ENCODE measurements around the gene DEF6.
"Not testable (repeated sequence)": the region's sequence is repeated elsewhere in the genome, so short reads cannot be mapped to it uniquely, and the experiment has no call there.

Gene DEF6

DNA sequence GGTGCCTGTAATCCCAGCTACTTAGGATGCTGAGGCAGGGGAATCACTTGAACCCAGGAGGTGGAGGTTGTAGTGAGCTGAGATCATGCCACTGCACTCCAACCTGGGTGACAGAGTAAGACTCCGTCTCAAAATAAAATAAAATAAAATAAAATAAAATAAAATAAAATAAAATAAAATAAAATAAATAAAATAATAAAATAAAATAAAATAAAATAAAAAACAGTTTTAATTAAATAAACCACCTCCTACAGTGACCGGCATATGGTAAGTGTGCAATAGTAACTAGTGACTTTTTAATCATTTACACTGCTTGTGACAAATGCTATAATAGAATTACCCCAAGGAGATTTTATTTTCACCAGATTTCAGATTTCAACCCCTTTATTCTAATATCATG lies 10.9 kb downstream of the DEF6 start:
- WGBS (ENCODE audit: extremely low coverage, insufficient coverage, low lambda C conversion rate), result no CpG with 5 or more reads among the region's 2 CpGs
- H3K4ac ChIP-seq (ENCODE audit: low read depth, low read length); H4K8ac ChIP-seq (ENCODE audit: low read depth, low read length); H2BK5ac ChIP-seq (ENCODE audit: low read length); H3K27ac ChIP-seq (ENCODE audit: low read depth, low read length); H3K4me3 ChIP-seq (ENCODE audit: low read length); H3K4me2 ChIP-seq (ENCODE audit: low read length); H2BK120ac ChIP-seq (ENCODE audit: low read depth, low read length); H4K5ac ChIP-seq (ENCODE audit: low read length); H3K4me1 ChIP-seq (ENCODE audit: control insufficient read depth, low read depth, low read length); H2BK15ac ChIP-seq (replicated peaks; ENCODE audit: low read depth); H3K36me3 ChIP-seq (ENCODE audit: control insufficient read depth, insufficient read depth, low read length); H3K27me3 ChIP-seq (ENCODE audit: insufficient read depth, low read length, poor library complexity); DNase-seq; H3K9ac ChIP-seq (ENCODE audit: low read length); H3K56ac ChIP-seq (ENCODE audit: low read length); H3K23ac ChIP-seq (ENCODE audit: low read length); H3K79me1 ChIP-seq (ENCODE audit: low read length); H2AK5ac ChIP-seq (ENCODE audit: low read length); H3K79me2 ChIP-seq (ENCODE audit: control insufficient read depth, insufficient read depth, low read length); H3K18ac ChIP-seq (ENCODE audit: low read length): not testable (repeated sequence)

DNA sequence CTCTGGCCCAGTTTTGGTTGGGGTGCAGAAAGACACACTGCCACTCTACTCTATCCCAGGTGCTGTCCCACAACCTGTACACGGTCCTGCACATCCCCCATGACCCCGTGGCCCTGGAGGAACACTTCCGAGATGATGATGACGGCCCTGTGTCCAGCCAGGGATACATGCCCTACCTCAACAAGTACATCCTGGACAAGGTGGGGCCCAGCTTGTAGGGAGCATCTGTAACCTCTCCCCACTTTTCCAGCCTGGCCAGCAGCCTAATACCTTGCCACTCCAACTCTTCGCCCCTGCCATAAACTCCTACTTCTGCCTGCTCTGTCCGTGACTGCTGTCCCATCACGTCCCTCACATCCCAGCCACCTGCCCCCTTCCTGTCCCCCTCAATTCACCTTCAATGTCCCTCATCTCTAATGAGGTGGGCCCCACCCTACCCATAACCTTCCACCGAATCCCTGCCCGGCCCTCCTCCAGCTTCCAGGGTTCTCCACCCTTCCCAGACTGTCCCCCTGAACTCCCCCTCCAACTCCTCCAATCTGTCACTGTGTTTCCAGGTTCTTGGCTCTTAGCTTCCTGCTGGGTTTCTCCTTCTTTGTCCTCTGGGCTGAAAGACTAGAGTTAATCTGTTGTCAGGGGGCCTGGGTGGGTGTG lies 12.1 kb downstream of the DEF6 start:
- Histone ChIP-seq H3K4ac (ENCODE audit: low read depth, low read length) (no peak overlapping the region), H2AK5ac (ENCODE audit: low read length) (no peak overlapping the region), H3K27ac (ENCODE audit: low read depth, low read length) (no peak overlapping the region), H3K4me2 (ENCODE audit: low read length) (no peak overlapping the region), H3K79me1 (ENCODE audit: low read length) (no peaks in the 10 kb centered on the region), H3K4me3 (ENCODE audit: low read length) (no peak overlapping the region), H3K36me3 (ENCODE audit: control insufficient read depth, insufficient read depth, low read length) (no peaks in the 10 kb centered on the region), H4K5ac (ENCODE audit: low read length) (no peak overlapping the region), H3K27me3 (ENCODE audit: insufficient read depth, low read length, poor library complexity) (no peaks in the 10 kb centered on the region), H3K56ac (ENCODE audit: low read length) (no peak overlapping the region), H4K8ac (ENCODE audit: low read depth, low read length) (no peak overlapping the region), H3K18ac (ENCODE audit: low read length) (no peak overlapping the region), H3K4me1 (ENCODE audit: control insufficient read depth, low read depth, low read length) (no peaks in the 10 kb centered on the region), H2BK15ac (replicated peaks; ENCODE audit: low read depth) (no peak overlapping the region), H3K23ac (ENCODE audit: low read length) (no peak overlapping the region), H3K79me2 (ENCODE audit: control insufficient read depth, insufficient read depth, low read length) (no peaks in the 10 kb centered on the region), H2BK5ac (ENCODE audit: low read length) (no peak overlapping the region), H3K9ac (ENCODE audit: low read length) (no peak overlapping the region), H2BK120ac (ENCODE audit: low read depth, low read length) (no peak overlapping the region)
- DNase-seq, result no peak
- no CpG with 5 or more reads among the region's 9 CpGs for WGBS (ENCODE audit: extremely low coverage, insufficient coverage, low lambda C conversion rate)

DNA sequence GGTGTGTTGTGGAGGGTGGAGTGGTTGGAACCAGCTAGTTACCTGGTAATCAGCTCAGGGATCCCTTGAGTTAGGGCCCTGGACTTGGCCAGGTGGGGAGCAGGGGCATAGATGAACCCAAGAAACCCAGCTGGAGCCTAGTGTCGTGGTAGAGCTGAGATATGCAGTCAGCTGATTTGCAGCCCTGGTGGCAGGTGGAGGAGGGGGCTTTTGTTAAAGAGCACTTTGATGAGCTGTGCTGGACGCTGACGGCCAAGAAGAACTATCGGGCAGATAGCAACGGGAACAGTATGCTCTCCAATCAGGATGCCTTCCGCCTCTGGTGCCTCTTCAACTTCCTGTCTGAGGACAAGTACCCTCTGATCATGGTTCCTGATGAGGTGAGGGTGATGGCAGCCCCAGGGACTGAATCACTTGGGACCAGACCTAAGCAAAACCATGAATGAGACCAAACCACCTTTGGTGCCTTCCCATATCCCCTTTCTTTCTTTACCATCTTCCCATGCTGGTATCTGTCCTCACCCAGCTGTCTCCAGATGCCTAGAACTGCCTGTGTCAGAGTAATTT lies 12.7 kb downstream of the DEF6 start:
- Histone ChIP-seq H3K18ac (ENCODE audit: low read length) (no peak overlapping the region), H3K4ac (ENCODE audit: low read depth, low read length) (no peak overlapping the region), H2BK15ac (replicated peaks; ENCODE audit: low read depth) (no peak overlapping the region), H3K4me3 (ENCODE audit: low read length) (no peak overlapping the region), H3K79me1 (ENCODE audit: low read length) (no peaks in the 10 kb centered on the region), H3K56ac (ENCODE audit: low read length) (no peak overlapping the region), H3K27me3 (ENCODE audit: insufficient read depth, low read length, poor library complexity) (no peaks in the 10 kb centered on the region), H2BK5ac (ENCODE audit: low read length) (no peak overlapping the region), H2BK120ac (ENCODE audit: low read depth, low read length) (no peak overlapping the region), H3K23ac (ENCODE audit: low read length) (no peak overlapping the region), H3K36me3 (ENCODE audit: control insufficient read depth, insufficient read depth, low read length) (no peaks in the 10 kb centered on the region), H3K27ac (ENCODE audit: low read depth, low read length) (no peak overlapping the region), H4K5ac (ENCODE audit: low read length) (no peak overlapping the region), H3K9ac (ENCODE audit: low read length) (no peak overlapping the region), H3K4me2 (ENCODE audit: low read length) (no peak overlapping the region), H3K4me1 (ENCODE audit: control insufficient read depth, low read depth, low read length) (no peaks in the 10 kb centered on the region), H4K8ac (ENCODE audit: low read depth, low read length) (no peak overlapping the region), H2AK5ac (ENCODE audit: low read length) (no peak overlapping the region), H3K79me2 (ENCODE audit: control insufficient read depth, insufficient read depth, low read length) (no peaks in the 10 kb centered on the region)
- no peak for DNase-seq
- no CpG with 5 or more reads among the region's 6 CpGs for WGBS (ENCODE audit: extremely low coverage, insufficient coverage, low lambda C conversion rate)

DNA sequence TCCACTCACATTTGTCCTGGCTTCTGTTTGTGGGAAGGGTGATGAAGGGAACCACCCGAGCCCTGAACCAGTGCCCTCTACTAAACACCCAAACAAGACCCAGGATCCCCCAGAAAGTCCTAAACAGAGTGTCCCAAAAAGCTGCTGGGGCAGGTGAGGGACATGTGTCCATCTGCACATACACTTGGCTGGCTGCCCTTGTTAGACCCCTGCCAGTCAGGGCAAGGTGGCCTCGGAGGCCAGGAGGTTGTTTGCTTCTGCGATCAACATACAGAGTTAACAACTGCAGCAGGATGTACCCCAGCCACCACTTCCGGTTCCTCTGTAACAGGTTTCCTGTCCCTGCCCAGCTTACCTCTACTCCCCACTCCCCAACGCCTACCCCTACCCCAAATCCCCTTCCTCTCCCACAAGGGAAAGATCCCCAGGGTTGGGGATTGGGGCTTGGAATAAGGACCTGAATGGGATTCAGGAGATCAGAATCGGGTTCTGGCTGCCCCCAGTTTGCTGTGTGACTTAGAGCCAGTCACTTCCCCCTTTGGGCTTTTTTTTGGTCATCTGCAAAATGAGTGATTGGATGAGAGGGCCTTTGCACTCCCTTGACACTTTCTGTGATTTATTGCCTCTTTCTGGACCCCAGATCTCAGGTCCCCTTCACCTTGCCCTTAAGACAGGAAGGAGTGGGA lies 13.9 kb downstream of the DEF6 start:
- Histone ChIP-seq H3K23ac (ENCODE audit: low read length) (no peak overlapping the region), H2AK5ac (ENCODE audit: low read length) (no peak overlapping the region), H3K79me2 (ENCODE audit: control insufficient read depth, insufficient read depth, low read length) (no peaks in the 10 kb centered on the region), H3K18ac (ENCODE audit: low read length) (no peak overlapping the region), H3K36me3 (ENCODE audit: control insufficient read depth, insufficient read depth, low read length) (no peaks in the 10 kb centered on the region), H3K9ac (ENCODE audit: low read length) (no peak overlapping the region), H3K4me2 (ENCODE audit: low read length) (no peak overlapping the region), H3K27me3 (ENCODE audit: insufficient read depth, low read length, poor library complexity) (no peaks in the 10 kb centered on the region), H2BK120ac (ENCODE audit: low read depth, low read length) (no peak overlapping the region), H3K4me3 (ENCODE audit: low read length) (no peak overlapping the region), H2BK15ac (replicated peaks; ENCODE audit: low read depth) (no peak overlapping the region), H3K4ac (ENCODE audit: low read depth, low read length) (no peak overlapping the region), H3K27ac (ENCODE audit: low read depth, low read length) (no peak overlapping the region), H3K79me1 (ENCODE audit: low read length) (no peaks in the 10 kb centered on the region), H4K5ac (ENCODE audit: low read length) (no peak overlapping the region), H4K8ac (ENCODE audit: low read depth, low read length) (no peak overlapping the region), H2BK5ac (ENCODE audit: low read length) (no peak overlapping the region), H3K4me1 (ENCODE audit: control insufficient read depth, low read depth, low read length) (no peaks in the 10 kb centered on the region), H3K56ac (ENCODE audit: low read length) (no peak overlapping the region)
- no CpG with 5 or more reads among the region's 6 CpGs for WGBS (ENCODE audit: extremely low coverage, insufficient coverage, low lambda C conversion rate)
- no peak for DNase-seq

DNA sequence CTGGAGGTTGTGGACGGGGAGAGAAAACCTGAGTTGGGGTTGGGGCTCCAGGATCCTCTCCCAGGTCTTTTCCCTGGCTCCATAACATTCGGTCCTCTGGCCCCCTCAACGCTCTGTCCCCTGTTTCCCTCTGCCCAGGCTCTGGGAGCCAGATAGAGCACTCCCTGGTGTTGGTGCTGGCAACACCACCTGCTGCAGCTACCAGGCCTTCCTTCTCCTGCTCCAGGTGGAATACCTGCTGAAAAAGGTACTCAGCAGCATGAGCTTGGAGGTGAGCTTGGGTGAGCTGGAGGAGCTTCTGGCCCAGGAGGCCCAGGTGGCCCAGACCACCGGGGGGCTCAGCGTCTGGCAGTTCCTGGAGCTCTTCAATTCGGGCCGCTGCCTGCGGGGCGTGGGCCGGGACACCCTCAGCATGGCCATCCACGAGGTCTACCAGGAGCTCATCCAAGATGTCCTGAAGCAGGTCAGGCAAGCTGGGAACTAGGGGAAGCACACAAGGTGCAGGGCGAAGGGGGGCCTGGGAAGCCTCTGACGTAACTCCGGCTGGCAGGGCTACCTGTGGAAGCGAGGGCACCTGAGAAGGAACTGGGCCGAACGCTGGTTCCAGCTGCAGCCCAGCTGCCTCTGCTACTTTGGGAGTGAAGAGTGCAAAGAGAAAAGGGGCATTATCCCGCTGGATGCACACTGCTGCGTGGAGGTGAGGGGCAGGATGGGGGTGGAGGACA lies 14.6 kb downstream of the DEF6 start:
- Histone ChIP-seq H3K9ac (ENCODE audit: low read length) (no peak overlapping the region), H2AK5ac (ENCODE audit: low read length) (no peak overlapping the region), H4K5ac (ENCODE audit: low read length) (no peak overlapping the region), H3K23ac (ENCODE audit: low read length) (no peak overlapping the region), H3K4me2 (ENCODE audit: low read length) (no peak overlapping the region), H2BK15ac (replicated peaks; ENCODE audit: low read depth) (no peak overlapping the region), H3K18ac (ENCODE audit: low read length) (no peak overlapping the region), H3K27ac (ENCODE audit: low read depth, low read length) (no peak overlapping the region), H3K56ac (ENCODE audit: low read length) (no peak overlapping the region), H2BK5ac (ENCODE audit: low read length) (no peak overlapping the region), H3K36me3 (ENCODE audit: control insufficient read depth, insufficient read depth, low read length) (no peaks in the 10 kb centered on the region), H3K79me1 (ENCODE audit: low read length) (no peaks in the 10 kb centered on the region), H3K4me3 (ENCODE audit: low read length) (no peak overlapping the region), H2BK120ac (ENCODE audit: low read depth, low read length) (no peak overlapping the region), H3K79me2 (ENCODE audit: control insufficient read depth, insufficient read depth, low read length) (no peaks in the 10 kb centered on the region), H3K4me1 (ENCODE audit: control insufficient read depth, low read depth, low read length) (no peaks in the 10 kb centered on the region), H3K27me3 (ENCODE audit: insufficient read depth, low read length, poor library complexity) (no peaks in the 10 kb centered on the region), H4K8ac (ENCODE audit: low read depth, low read length) (no peak overlapping the region), H3K4ac (ENCODE audit: low read depth, low read length) (no peak overlapping the region)
- no CpG with 5 or more reads among the region's 19 CpGs for WGBS (ENCODE audit: extremely low coverage, insufficient coverage, low lambda C conversion rate)
- no peak for DNase-seq
